Testis (tissue), 3 donors: ENCODE data around the gene IQCN. TPM values are rescaled to one million over a fixed set of nuclear protein-coding genes. Genes with fewer than 3 reads are reported as not detected.

Experiments
- DNase-seq: peaks from one replicate; pipeline ENCODE4 v3.0.0-alpha.2; 2019
- H3K27ac ChIP-seq, 2 donors: fragments of 200-600 bp; sonication (generic); one replicate each; pipeline ENCODE4 v1.5.1; 2019
- H3K27me3 ChIP-seq: fragments of 200-600 bp; sonication (generic); one replicate; pipeline ENCODE4 v1.5.1; 2019
- H3K36me3 ChIP-seq: fragments of 200-600 bp; sonication (generic); one replicate; pipeline ENCODE4 v1.5.1; 2017; ENCODE audit warnings: low read depth; ENCODE audit errors: missing control alignments
- H3K4me1 ChIP-seq: fragments of 200-600 bp; sonication (generic); one replicate; pipeline ENCODE4 v1.5.1; 2019
- H3K4me3 ChIP-seq, 2 donors: fragments of 200-600 bp; sonication (generic); one replicate each; pipeline ENCODE4 v1.5.1; 2017 to 2019
- H3K9me3 ChIP-seq: fragments of 200-600 bp; sonication (generic); one replicate; pipeline ENCODE4 v1.5.1; 2017
- POLR2A ChIP-seq: fragments of 450-650 bp; IDR thresholded peaks from one replicate; pipeline ENCODE4 v1.6.1; 2017; ENCODE audit warnings: antibody characterized with exemption, mild to moderate bottlenecking, moderate library complexity
- WGBS, 2 donors: methylation state at CpG; one replicate each; pipeline ENCODE4 v1.1.5; 2018; 5-methylcytosine and 5-hydroxymethylcytosine counted together
- intact Hi-C: fragments of 100-400 bp; cut with DNase I; formaldehyde crosslinking; loops from one replicate; pipeline ENCODE4 v1.15.1; 2023; ENCODE audit warnings: low total_unique reads
- polyA plus RNA-seq: library from polyadenylated mRNA; stranded (reverse); fragments of 350-450 nt; fragmentation: Illumina TruSeq; extraction: RNeasy Lipid Tissue Mini Kit (QIAGEN cat#74804); gene quantifications from one replicate; pipeline ENCODE4 v1.2.3, GENCODE V29; 2014; ENCODE audit warnings: low read depth, low replicate concordance; ENCODE audit not compliant: insufficient read depth
- total RNA-seq, 2 donors: library from RNA; depleted of rRNA; stranded (reverse); fragments of >200 nt; gene quantifications; one replicate each; pipeline ENCODE4 v1.2.3, GENCODE V29; 2016
- TF ChIP-seq, protein P1 (sequence below), 3 experiments: fragments of 450-650 bp in 2 of 3; fragments of 200-600 bp in 1 of 3; sonication (generic) in 1 of 3; IDR thresholded peaks; one replicate each; pipeline ENCODE4 v1.5.1; 2016 to 2019; ENCODE audit warnings: antibody characterized with exemption in 3 of 3, mild to moderate bottlenecking in 2 of 3, moderate library complexity in 1 of 3

Gene IQCN
- total and polyA plus RNA-seq, 3 donors from 2014 or later, result 30.1 to 88.1 (median 62.3) TPM

DNA sequence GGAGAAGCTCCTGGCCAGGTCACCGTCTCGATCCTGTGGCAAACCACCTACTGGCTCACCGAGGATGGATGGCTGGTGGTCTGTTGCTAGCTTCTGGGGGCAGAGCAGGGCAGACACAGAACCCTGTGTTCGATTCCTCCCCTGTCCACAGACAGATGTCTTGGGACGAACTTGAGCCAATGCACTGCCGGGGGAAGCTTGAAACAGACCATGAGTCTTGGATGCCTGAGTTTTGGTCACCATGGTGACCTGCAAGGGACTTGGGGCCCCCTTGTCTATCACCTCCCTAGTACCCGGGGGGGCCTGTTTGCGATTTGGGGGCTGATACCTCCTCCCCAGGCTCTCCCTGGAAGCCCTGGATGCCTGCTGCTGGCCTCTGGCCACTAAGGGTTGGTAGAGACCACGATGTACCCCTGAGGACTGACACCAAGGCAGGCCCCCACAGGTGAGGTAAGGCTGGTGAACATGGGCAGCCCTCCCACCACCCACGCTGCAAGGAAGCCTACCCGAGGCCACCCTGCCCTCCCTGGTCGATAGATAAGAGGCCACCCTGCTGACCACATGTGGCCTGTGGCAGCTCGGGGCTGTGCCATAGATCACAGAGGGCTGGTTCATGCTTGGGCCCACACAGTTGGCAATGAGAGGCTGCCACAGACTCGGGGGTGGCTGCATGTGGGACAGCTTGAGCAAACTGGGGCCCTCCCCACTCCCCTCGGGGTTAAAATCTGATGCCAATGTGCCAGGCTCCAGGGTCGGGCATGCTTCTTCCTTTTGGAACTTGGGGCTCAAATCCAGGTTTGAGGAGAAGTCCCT lies 10.7 kb downstream of the IQCN start:
- intact Hi-C loops, result no loop called here
- Histone ChIP-seq H3K27ac (no peak overlapping the region), H3K27me3 (no peaks in the 10 kb centered on the region), H3K4me3 (no peak overlapping the region), H3K4me1 (no peaks in the 10 kb centered on the region), H3K9me3 (no peaks in the 10 kb centered on the region), H3K36me3 (no peaks in the 10 kb centered on the region)
- TF ChIP-seq, protein P1, sequence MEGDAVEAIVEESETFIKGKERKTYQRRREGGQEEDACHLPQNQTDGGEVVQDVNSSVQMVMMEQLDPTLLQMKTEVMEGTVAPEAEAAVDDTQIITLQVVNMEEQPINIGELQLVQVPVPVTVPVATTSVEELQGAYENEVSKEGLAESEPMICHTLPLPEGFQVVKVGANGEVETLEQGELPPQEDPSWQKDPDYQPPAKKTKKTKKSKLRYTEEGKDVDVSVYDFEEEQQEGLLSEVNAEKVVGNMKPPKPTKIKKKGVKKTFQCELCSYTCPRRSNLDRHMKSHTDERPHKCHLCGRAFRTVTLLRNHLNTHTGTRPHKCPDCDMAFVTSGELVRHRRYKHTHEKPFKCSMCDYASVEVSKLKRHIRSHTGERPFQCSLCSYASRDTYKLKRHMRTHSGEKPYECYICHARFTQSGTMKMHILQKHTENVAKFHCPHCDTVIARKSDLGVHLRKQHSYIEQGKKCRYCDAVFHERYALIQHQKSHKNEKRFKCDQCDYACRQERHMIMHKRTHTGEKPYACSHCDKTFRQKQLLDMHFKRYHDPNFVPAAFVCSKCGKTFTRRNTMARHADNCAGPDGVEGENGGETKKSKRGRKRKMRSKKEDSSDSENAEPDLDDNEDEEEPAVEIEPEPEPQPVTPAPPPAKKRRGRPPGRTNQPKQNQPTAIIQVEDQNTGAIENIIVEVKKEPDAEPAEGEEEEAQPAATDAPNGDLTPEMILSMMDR (IDR thresholded peaks at IDR 0.05), result no peak
- no peak for TF ChIP-seq POLR2A
- no peak for DNase-seq
- 93 to 100% methylated on average over 6 to 16 of the region's 16 CpGs for WGBS, 2 donors

GRCh38 chr19:18262917-18263316 lies 11.3 kb downstream of the IQCN start:
- no peak for DNase-seq
- TF ChIP-seq POLR2A, result no peak
- TF ChIP-seq, protein P1 (IDR thresholded peaks at IDR 0.05), result no peak
- intact Hi-C loops, result no loop called here

DNA sequence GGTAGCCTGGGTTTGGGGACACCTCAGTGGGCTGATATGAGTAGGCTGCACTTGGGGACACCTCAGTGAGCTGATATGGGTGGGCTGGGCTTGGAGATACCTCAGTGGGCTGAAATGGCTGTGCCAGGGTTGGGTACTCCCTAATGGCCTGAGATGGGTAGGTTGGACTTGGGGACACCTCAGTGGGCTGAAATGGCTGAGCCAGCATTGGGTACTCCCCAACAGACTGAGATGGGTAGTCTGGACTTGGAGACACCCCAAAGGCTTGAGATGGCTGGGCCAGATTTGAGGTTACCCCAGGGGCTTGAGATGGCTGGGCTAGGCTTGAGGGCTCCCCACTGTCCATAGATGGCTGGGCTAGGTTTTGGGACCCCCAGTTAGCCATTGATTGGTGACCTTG lies 12.1 kb downstream of the IQCN start:
- no peaks in the 10 kb centered on the region for H3K4me1 ChIP-seq
- no peak overlapping the region for H3K4me3 ChIP-seq
- intact Hi-C loops, result no loop called here
- H3K9me3 ChIP-seq, result no peaks in the 10 kb centered on the region
- H3K27me3 ChIP-seq, result no peaks in the 10 kb centered on the region
- TF ChIP-seq, protein P1 (IDR thresholded peaks at IDR 0.05), result no peak
- TF ChIP-seq POLR2A, result no peak
- no peaks in the 10 kb centered on the region for H3K36me3 ChIP-seq
- no peak overlapping the region for H3K27ac ChIP-seq
- no peak for DNase-seq

More at GRCh38 chr19:18262917-18263316, 11.3 kb downstream of the IQCN start:
- no peak overlapping the region for H3K4me3 ChIP-seq
- no peaks in the 10 kb centered on the region for H3K9me3 ChIP-seq
- no peak overlapping the region for H3K27ac ChIP-seq
- no peaks in the 10 kb centered on the region for H3K36me3 ChIP-seq
- no peaks in the 10 kb centered on the region for H3K27me3 ChIP-seq
- 97 to 98% methylated on average over 10 of the region's 10 CpGs for WGBS, 2 donors
- H3K4me1 ChIP-seq, result no peaks in the 10 kb centered on the region

GRCh38 chr19:18261474-18261873 lies 12.8 kb downstream of the IQCN start:
- no peak for DNase-seq
- Histone ChIP-seq H3K27me3 (no peaks in the 10 kb centered on the region), H3K4me3 (no peak overlapping the region), H3K9me3 (no peaks in the 10 kb centered on the region), H3K36me3 (no peaks in the 10 kb centered on the region), H3K4me1 (no peaks in the 10 kb centered on the region), H3K27ac (no peak overlapping the region)
- TF ChIP-seq, protein P1 (IDR thresholded peaks at IDR 0.05), result no peak
- TF ChIP-seq POLR2A, result no peak
- intact Hi-C loops, result no loop called here
- WGBS, 2 donors, result 95 to 100% methylated on average over 1 to 2 of the region's 2 CpGs

DNA sequence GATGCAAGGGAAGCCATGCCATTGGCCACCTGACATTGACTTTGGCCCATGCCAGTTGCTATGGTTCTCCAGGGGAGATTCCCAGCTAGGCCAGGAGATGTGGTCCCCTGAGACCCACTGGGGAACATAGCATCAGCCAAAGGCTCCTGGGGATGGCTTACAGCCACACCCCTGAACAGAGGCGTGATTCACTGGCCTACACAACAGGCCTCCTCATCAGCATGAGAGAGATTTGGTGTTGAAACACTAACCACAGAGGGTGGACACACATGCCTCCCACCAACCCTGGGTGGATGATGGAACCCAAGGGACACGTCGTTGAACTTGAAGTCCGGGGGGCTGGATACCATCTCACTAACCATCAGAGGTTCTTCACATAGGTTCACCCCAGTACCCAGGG lies 14.4 kb downstream of the IQCN start:
- no peak for DNase-seq
- WGBS, 2 donors, result 90 to 94% methylated on average over 4 of the region's 4 CpGs
- no peaks in the 10 kb centered on the region for H3K9me3 ChIP-seq
- no peaks in the 10 kb centered on the region for H3K4me1 ChIP-seq
- H3K4me3 ChIP-seq, result no peak overlapping the region
- H3K27ac ChIP-seq, result no peak overlapping the region
- TF ChIP-seq POLR2A, result no peak
- TF ChIP-seq, protein P1 (IDR thresholded peaks at IDR 0.05), result no peak
- intact Hi-C loops, result no loop called here
- H3K27me3 ChIP-seq, result no peaks in the 10 kb centered on the region
- no peaks in the 10 kb centered on the region for H3K36me3 ChIP-seq
